Activated CD8-positive, alpha-beta memory T cell treated with anti-CD3 and anti-CD28 coated beads for 4 hours (primary cell): ENCODE data around the gene IL17RD.

Experiments
- DNase-seq, 2 donors: peaks; one replicate each; pipeline ENCODE4 v3.0.0-alpha.2; 2020; ENCODE audit warnings: low read depth in 2 of 2

IL17RD gene

GRCh38 chr3:57164657-57165573 lies at the start of gene IL17RD:
Gene IL17RD, minus strand, starts transcription at chr3:57165353. Its CDS starts 67 bp downstream, at chr3:57165286.
- peak in 1 of 2 donors; percentile 27 for DNase-seq

GRCh38 chr3:57206423-57206822 lies 41.3 kb upstream of the IL17RD start:
- DNase-seq: no peak

- no peak for DNase-seq
Observed at GRCh38 chr3:57199895-57200297, 34.7 kb upstream of the IL17RD start, which contains the start of gene HESX1. Gene HESX1, minus strand, starts transcription at chr3:57199978. Its CDS starts 60 bp downstream, at chr3:57199918.

GRCh38 chr3:57194641-57195040 lies 29.5 kb upstream of the IL17RD start:
- DNase-seq: no peak

- DNase-seq: no peak
Observed at GRCh38 chr3:57192028-57192427, 26.9 kb upstream of the IL17RD start.

GRCh38 chr3:57184526-57184925 lies 19.4 kb upstream of the IL17RD start:
- DNase-seq: no peak

- no peak for DNase-seq
Observed at GRCh38 chr3:57179580-57180410, 14.6 kb upstream of the IL17RD start.

- no peak for DNase-seq
Observed at GRCh38 chr3:57176045-57176444, 10.9 kb upstream of the IL17RD start.

GRCh38 chr3:57173687-57174086 lies 8.5 kb upstream of the IL17RD start:
- no peak for DNase-seq

GRCh38 chr3:57170946-57171345 lies 5.8 kb upstream of the IL17RD start:
- no peak for DNase-seq

- DNase-seq: peak in 1 of 2 donors; percentile 30
Observed at GRCh38 chr3:57169872-57170623, 4.9 kb upstream of the IL17RD start.

GRCh38 chr3:57169108-57169507 lies 4.0 kb upstream of the IL17RD start:
- DNase-seq: no peak

- DNase-seq: no peak
Observed at GRCh38 chr3:57168151-57168550, 3.0 kb upstream of the IL17RD start.

- DNase-seq: no peak
Observed at GRCh38 chr3:57166660-57167059, 1.5 kb upstream of the IL17RD start.

GRCh38 chr3:57165641-57166040 lies 488 bp upstream of the IL17RD start:
- no peak for DNase-seq

- DNase-seq: no peak
Observed at GRCh38 chr3:57164217-57164656, 916 bp downstream of the IL17RD start.

- DNase-seq: no peak
Observed at GRCh38 chr3:57163751-57164150, 1.4 kb downstream of the IL17RD start.

GRCh38 chr3:57161915-57162314 lies 3.2 kb downstream of the IL17RD start:
- no peak for DNase-seq

- no peak for DNase-seq
Observed at GRCh38 chr3:57160765-57161538, 4.2 kb downstream of the IL17RD start.

GRCh38 chr3:57160076-57160764 lies 4.9 kb downstream of the IL17RD start:
- no peak for DNase-seq
